ENCODE measurements around the gene DHX16.

Gene DHX16

DNA sequence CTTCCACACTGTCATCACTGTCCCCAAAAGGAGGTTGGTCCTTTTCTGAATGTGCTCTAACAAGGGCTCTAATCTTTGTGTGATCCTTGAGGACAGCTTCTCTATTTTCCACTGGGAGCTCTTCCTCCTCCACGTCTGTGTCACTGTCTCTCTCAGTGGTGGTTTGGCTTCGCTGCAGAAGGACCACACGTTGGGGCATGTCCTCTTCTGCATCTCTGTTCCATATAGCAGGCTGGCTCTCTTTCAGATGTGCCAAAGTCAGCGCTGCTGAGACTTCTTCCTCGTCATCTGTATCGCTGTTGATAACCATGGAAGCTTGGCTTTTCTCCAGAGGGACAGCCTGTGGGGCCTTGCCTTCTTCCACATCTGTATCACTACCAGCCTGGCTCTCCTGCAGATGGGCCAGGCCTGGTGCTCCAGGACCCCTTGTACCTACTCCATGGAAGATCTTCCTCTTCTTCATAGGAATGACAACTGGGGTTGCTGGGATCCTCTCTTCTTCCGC, 39.7 kb upstream of the DHX16 start:
- H3K27me3 ChIP-seq (ENCODE audit: control insufficient read depth in 1 of 2, insufficient read depth in 2 of 2, low read length in 2 of 2), result no peaks in the 10 kb centered on the region
- H3K36me3 ChIP-seq (ENCODE audit: insufficient read depth, low read length), result peaks cover 49% of the 10 kb centered on the region

DNA sequence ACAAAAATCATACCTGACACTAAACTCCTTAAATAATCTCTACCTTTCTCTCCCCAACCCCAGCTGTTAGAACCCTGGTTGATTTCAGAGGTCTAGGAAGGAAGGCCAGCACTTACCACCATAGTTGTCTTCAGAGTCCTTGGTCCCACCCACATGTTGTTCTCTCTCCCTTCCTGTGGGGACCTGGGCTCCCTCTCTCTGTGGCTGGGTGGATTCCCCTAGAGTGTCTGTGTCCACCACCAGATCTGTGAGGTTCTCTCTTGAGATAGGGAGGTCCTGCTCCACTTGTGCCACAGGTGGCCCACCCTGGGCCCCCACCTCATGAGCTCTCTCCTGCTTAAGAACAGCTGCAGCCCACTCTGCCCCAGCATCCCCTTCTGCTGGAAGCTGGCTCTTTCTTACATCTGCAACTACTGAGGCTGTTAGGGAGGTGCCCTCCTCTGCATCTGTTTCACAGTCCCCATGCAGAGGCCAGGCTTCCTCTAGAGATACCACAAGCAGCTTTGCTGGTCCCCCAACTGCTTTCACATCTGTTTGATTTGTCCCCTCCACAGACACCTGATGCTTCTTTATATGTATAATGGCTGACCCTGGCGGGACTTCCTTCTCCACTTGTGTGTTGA, 39.1 kb upstream of the DHX16 start:
- no peak overlapping the region for H3K27ac ChIP-seq (ENCODE audit: low read depth, low read length)
- no peaks in the 10 kb centered on the region for H3K9me3 ChIP-seq (ENCODE audit: low read length)
- no peak overlapping the region for H3K9ac ChIP-seq (ENCODE audit: low read length)
- no peak overlapping the region for H3K4me3 ChIP-seq (ENCODE audit: low read depth in 1 of 2, low read length in 2 of 2)
- H3K27me3 ChIP-seq (ENCODE audit: control insufficient read depth in 1 of 2, insufficient read depth in 2 of 2, low read length in 2 of 2), result no peaks in the 10 kb centered on the region
- H3K36me3 ChIP-seq (ENCODE audit: insufficient read depth, low read length), result peaks cover 55% of the 10 kb centered on the region
- H3K4me1 ChIP-seq (ENCODE audit: insufficient read depth, low read length), result peaks cover 4% of the 10 kb centered on the region

More for the DNA sequence above, 39.7 kb upstream of the DHX16 start:
- no peak overlapping the region for H3K27ac ChIP-seq (ENCODE audit: low read depth, low read length)
- H3K9ac ChIP-seq (ENCODE audit: low read length), result no peak overlapping the region
- H3K4me3 ChIP-seq (ENCODE audit: low read depth in 1 of 2, low read length in 2 of 2), result no peak overlapping the region
- H3K4me1 ChIP-seq (ENCODE audit: insufficient read depth, low read length), result peaks cover 4% of the 10 kb centered on the region
- H3K9me3 ChIP-seq (ENCODE audit: low read length), result no peaks in the 10 kb centered on the region

DNA sequence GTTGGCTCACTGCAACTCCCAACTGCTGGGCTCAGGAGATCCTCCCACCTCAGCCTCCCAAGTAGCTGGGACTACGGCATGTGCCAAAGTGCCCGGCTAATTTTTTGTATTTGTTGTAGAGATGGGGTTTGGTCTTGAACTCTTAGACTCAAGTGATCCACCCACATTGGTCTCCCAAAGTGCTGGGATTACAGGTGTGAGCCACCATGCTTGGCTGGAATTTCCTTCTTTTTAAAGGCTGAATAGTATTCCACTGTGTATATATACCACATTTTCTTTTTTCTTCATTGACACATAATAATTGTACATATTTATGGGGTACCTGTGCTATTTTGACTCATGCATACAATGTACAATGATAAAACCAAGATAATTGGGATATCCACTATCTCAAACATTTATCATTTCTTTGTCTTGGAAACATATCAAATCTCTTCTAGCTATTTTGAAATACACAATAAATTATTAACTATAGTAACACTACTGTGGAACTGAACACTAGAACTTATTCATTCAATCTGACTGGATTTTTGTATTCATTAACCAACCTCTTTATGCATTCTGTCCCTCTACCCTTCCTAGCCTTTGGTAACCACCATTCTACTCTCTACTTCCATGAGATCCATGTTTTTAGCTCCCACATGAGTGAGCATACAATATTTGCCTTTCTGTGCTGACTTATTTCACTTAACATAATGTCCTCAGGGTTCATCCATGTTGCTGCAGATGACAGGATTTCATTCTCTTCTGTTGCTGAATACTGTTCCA, 36.5 kb upstream of the DHX16 start:
- Histone ChIP-seq H3K9ac (ENCODE audit: low read length) (no peak overlapping the region), H3K4me3 (ENCODE audit: low read depth in 1 of 2, low read length in 2 of 2) (no peak overlapping the region), H3K36me3 (ENCODE audit: insufficient read depth, low read length) (peaks cover 61% of the 10 kb centered on the region), H3K4me1 (ENCODE audit: insufficient read depth, low read length) (no peaks in the 10 kb centered on the region), H3K9me3 (ENCODE audit: low read length) (no peaks in the 10 kb centered on the region), H3K27me3 (ENCODE audit: control insufficient read depth in 1 of 2, insufficient read depth in 2 of 2, low read length in 2 of 2) (no peaks in the 10 kb centered on the region), H3K27ac (ENCODE audit: low read depth, low read length) (no peak overlapping the region)

DNA sequence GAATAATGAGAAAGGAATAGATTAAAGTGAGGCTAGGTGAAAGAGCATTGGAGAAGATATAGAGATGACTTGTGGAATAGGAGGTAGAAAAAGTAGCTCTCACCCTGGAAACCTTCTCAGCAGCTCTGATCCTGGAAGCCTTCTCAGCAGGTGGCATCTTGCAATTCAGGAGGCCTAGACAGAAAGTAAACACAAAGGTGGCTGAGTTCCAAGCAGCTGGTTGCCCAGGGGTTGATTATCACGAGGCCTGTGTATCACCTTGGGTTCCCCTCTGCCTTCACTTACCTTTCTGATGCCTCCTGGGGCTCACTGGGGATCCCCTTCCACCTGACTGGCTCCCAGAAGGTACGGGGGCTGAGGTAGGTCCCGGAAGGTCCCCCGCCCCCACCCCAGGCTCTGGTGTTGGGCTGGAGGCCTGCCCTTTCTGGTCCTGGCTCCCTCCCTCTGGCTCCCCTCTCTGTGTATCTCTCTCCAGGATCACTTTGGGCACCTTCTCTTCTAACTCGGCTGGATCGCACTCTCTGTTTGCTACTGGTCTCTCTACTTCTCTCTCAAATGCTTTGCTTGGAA, 34.6 kb upstream of the DHX16 start:
- Histone ChIP-seq H3K4me3 (ENCODE audit: low read depth in 1 of 2, low read length in 2 of 2) (no peak overlapping the region), H3K9ac (ENCODE audit: low read length) (no peak overlapping the region), H3K27ac (ENCODE audit: low read depth, low read length) (no peak overlapping the region), H3K36me3 (ENCODE audit: insufficient read depth, low read length) (peaks cover 60% of the 10 kb centered on the region), H3K9me3 (ENCODE audit: low read length) (no peaks in the 10 kb centered on the region), H3K27me3 (ENCODE audit: control insufficient read depth in 1 of 2, insufficient read depth in 2 of 2, low read length in 2 of 2) (no peaks in the 10 kb centered on the region), H3K4me1 (ENCODE audit: insufficient read depth, low read length) (no peaks in the 10 kb centered on the region)

DNA sequence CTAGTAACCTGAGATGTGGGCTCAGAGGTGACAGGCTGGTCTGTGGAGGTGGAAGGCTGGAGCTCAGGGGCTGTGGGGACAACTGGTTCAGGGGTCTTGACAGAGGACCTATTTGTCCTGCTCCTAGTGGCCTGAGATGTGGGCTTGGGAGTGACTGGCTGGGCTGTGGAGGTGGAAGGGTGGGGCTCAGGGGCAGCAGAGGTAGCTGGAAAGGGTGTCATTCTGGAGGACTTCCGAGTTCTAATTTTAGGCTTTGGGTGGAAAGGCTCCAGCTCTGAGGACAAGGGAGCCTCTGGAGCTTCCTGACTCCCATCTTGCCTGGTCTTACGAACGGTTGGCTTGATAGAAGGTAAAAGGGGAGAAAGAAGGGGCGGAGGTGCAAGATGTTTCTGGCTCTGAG, 32.8 kb upstream of the DHX16 start:
- no peak overlapping the region for H3K9ac ChIP-seq (ENCODE audit: low read length)
- no peak overlapping the region for H3K27ac ChIP-seq (ENCODE audit: low read depth, low read length)

DNA sequence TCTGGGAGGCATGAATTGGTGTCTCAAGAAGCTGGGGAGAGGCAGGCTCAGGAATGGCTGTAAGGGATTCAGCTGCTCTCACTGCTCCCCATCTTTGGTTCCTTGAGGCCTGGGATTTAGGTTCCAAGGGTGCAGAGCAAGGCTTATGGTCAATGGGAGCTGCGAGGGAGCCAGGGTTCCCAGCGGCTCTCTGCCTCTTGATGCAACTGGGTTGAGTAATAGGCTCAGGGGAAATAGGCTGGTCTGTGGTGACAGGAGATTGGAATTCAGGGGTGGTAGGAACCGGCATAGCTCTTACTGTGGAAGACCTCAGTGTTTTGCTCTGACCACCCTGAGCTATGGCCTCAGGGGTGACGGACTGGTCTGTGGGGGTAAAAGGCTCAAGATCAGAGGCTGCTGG, 31.0 kb upstream of the DHX16 start:
- peaks cover 48% of the 10 kb centered on the region for H3K36me3 ChIP-seq (ENCODE audit: insufficient read depth, low read length)
- no peak overlapping the region for H3K27ac ChIP-seq (ENCODE audit: low read depth, low read length)
- no peaks in the 10 kb centered on the region for H3K27me3 ChIP-seq (ENCODE audit: control insufficient read depth in 1 of 2, insufficient read depth in 2 of 2, low read length in 2 of 2)
- H3K9ac ChIP-seq (ENCODE audit: low read length), result no peak overlapping the region
- no peaks in the 10 kb centered on the region for H3K4me1 ChIP-seq (ENCODE audit: insufficient read depth, low read length)
- H3K9me3 ChIP-seq (ENCODE audit: low read length), result no peaks in the 10 kb centered on the region
- H3K4me3 ChIP-seq (ENCODE audit: low read depth in 1 of 2, low read length in 2 of 2), result no peak overlapping the region

More for the DNA sequence above, 32.8 kb upstream of the DHX16 start:
- Histone ChIP-seq H3K9me3 (ENCODE audit: low read length) (no peaks in the 10 kb centered on the region), H3K4me1 (ENCODE audit: insufficient read depth, low read length) (no peaks in the 10 kb centered on the region), H3K4me3 (ENCODE audit: low read depth in 1 of 2, low read length in 2 of 2) (no peak overlapping the region), H3K27me3 (ENCODE audit: control insufficient read depth in 1 of 2, insufficient read depth in 2 of 2, low read length in 2 of 2) (no peaks in the 10 kb centered on the region), H3K36me3 (ENCODE audit: insufficient read depth, low read length) (peaks cover 45% of the 10 kb centered on the region)

DNA sequence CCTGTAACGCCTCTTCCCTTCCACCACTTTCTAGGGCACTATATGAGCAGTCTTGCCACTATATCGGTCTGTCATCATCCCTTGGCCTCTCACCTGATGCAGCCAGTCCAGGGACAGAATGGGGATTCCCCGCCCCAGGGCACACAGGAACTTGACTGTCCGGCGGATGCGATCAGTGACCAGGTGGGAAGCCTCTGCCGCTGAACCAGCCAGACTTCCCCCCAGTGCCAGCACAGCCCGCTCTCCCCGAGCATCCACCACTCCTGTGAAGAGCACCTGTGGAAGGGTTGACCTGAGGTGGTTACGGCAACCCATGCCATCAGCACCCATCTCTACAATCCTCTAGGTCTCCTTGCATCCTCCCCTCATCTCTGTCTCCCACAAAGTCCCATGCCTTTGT, 30.2 kb upstream of the DHX16 start:
- Histone ChIP-seq H3K9ac (ENCODE audit: low read length) (no peak overlapping the region), H3K36me3 (ENCODE audit: insufficient read depth, low read length) (peaks cover 43% of the 10 kb centered on the region), H3K27ac (ENCODE audit: low read depth, low read length) (no peak overlapping the region), H3K4me1 (ENCODE audit: insufficient read depth, low read length) (no peaks in the 10 kb centered on the region), H3K4me3 (ENCODE audit: low read depth in 1 of 2, low read length in 2 of 2) (no peak overlapping the region), H3K9me3 (ENCODE audit: low read length) (no peaks in the 10 kb centered on the region), H3K27me3 (ENCODE audit: control insufficient read depth in 1 of 2, insufficient read depth in 2 of 2, low read length in 2 of 2) (no peaks in the 10 kb centered on the region)

DNA sequence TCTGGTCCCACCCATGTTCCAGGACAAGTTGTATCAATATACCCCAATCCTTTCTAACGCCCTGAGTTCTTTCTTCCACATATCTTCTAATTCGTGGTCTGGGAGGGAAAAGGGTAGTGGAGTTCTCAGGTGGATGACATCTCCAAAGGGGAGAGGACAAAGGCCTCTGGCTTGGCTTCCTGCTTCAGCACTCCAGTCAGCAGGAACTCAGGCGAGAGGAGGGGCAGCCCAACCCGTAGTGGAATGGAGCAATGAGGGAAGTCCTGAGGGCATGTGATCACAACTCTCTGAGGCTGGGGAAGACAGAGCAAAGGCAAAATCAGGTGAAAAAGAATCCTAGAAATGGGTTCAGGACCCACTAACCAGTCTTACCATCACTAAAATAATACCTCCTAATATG, 27.5 kb upstream of the DHX16 start:
- no peak overlapping the region for H3K27ac ChIP-seq (ENCODE audit: low read depth, low read length)
- no peaks in the 10 kb centered on the region for H3K27me3 ChIP-seq (ENCODE audit: control insufficient read depth in 1 of 2, insufficient read depth in 2 of 2, low read length in 2 of 2)
- no peaks in the 10 kb centered on the region for H3K4me1 ChIP-seq (ENCODE audit: insufficient read depth, low read length)
- no peak overlapping the region for H3K4me3 ChIP-seq (ENCODE audit: low read depth in 1 of 2, low read length in 2 of 2)
- peaks cover 33% of the 10 kb centered on the region for H3K36me3 ChIP-seq (ENCODE audit: insufficient read depth, low read length)
- H3K9ac ChIP-seq (ENCODE audit: low read length), result no peak overlapping the region
- H3K9me3 ChIP-seq (ENCODE audit: low read length), result no peaks in the 10 kb centered on the region

DNA sequence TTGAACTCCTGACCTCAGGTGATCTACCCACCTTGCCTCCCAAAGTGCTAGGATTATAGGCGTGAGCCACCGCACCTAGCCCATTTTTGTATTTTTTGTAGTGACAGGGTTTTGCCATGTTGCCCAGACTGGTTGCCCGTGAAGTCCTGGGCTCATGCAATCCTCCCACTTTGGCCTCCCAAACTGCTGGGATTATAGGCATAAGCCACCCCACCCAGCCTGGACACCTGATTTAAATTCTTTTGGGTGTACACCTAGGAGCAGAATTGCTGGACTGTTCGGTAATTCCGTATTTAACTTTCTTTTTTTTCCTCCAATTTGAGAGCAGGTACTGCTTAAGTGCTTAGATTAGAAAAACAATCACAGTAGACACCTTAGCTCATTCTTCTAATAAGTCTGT, 23.6 kb upstream of the DHX16 start:
- Histone ChIP-seq H3K36me3 (ENCODE audit: insufficient read depth, low read length) (peaks cover 5% of the 10 kb centered on the region), H3K4me1 (ENCODE audit: insufficient read depth, low read length) (peaks cover 2% of the 10 kb centered on the region), H3K27me3 (ENCODE audit: control insufficient read depth in 1 of 2, insufficient read depth in 2 of 2, low read length in 2 of 2) (no peaks in the 10 kb centered on the region), H3K4me3 (ENCODE audit: low read depth in 1 of 2, low read length in 2 of 2) (no peak overlapping the region), H3K9me3 (ENCODE audit: low read length) (no peaks in the 10 kb centered on the region), H3K9ac (ENCODE audit: low read length) (no peak overlapping the region), H3K27ac (ENCODE audit: low read depth, low read length) (no peak overlapping the region)

DNA sequence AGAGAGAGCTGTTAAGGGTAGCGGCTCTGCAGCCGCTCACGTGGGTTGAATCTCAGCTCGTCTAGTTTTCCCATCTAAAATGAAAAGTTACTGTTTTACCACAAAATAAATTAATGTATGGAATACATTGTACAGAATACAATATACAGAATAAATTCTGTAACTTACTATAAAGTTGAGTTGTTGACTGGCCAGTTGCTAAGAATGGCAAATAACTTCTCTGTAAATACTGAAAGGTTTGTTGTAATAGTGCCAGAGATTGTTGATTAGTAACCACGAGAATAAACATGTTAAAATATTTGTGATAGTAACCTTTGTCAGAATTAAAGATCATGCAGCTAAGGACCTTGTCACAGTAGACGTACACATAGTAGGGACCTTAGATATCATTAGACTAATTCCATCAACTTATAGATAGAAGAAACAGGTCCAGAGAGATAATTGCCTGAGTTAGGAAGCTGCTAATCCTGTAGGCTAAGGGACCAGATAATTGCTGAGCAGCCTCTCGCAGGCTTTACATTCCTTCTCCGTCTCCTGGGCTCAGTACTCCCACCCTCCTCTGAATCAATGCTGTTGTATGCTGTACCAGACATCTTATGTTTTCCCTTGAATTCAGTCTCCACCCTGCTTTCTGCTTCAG, 18.5 kb upstream of the DHX16 start:
- H3K4me1 ChIP-seq (ENCODE audit: insufficient read depth, low read length), result peaks cover 33% of the 10 kb centered on the region
- H3K27ac ChIP-seq (ENCODE audit: low read depth, low read length), result peak overlapping the region; percentile 88
- H3K36me3 ChIP-seq (ENCODE audit: insufficient read depth, low read length), result no peaks in the 10 kb centered on the region
- peak overlapping the region; percentile 60 to 89 for H3K4me3 ChIP-seq (ENCODE audit: low read depth in 1 of 2, low read length in 2 of 2)
- H3K9ac ChIP-seq (ENCODE audit: low read length), result peak overlapping the region; percentile 40
- no peaks in the 10 kb centered on the region for H3K9me3 ChIP-seq (ENCODE audit: low read length)
- no peaks in the 10 kb centered on the region for H3K27me3 ChIP-seq (ENCODE audit: control insufficient read depth in 1 of 2, insufficient read depth in 2 of 2, low read length in 2 of 2)

DNA sequence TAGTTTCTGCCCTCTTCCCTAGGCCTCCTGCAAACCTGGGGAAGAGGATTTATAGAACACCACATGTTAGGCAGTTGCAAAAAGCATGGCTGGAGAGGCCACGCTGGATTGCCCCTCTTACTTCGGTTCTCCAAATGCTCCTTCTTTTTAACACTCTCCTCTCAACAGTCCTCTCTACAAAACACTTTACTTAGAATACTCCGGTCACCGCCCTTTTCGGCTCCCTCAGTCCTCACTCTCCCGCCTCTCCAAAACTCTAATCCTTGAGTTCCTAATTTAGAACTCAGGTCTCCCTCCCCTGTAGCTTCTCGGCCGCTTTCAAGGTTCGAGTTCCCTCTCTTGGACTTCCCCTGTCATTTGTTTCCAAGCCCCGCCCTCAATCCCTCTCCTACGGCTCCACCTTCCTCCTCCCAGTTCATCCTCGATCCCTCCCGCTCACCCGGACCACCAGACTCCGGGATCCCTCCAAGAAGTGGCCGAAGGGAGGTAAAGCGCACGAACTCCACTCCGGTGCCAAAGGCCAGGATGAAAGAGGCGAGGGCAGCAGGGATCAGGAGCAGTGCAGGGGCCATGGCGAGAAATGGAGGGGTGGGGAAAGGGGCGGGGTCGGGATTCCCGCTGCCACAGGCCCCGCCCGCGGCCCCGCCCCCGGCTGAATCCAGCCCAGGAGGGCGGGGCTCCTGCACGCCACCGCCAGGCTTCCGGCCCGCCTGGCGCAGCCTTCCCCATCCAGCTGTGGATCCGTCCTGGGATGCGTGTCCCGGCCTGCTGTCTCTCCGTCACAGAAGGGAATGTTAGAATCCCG, 17.8 kb upstream of the DHX16 start, which contains the start of gene NRM:
TSS of gene NRM (minus strand) at position 582 of the 805 bp plus-strand sequence. CDS start at position 572, 10 bp downstream.
- Histone ChIP-seq H3K4me1 (ENCODE audit: insufficient read depth, low read length) (peaks cover 33% of the 10 kb centered on the region), H3K27me3 (ENCODE audit: control insufficient read depth in 1 of 2, insufficient read depth in 2 of 2, low read length in 2 of 2) (no peaks in the 10 kb centered on the region), H3K9me3 (ENCODE audit: low read length) (no peaks in the 10 kb centered on the region), H3K36me3 (ENCODE audit: insufficient read depth, low read length) (no peaks in the 10 kb centered on the region), H3K27ac (ENCODE audit: low read depth, low read length) (peak within 1 kb of the TSS; percentile 88), H3K4me3 (ENCODE audit: low read depth in 1 of 2, low read length in 2 of 2) (peak within 1 kb of the TSS; percentile 60 to 89), H3K9ac (ENCODE audit: low read length) (peak within 1 kb of the TSS; percentile 40)
